CD4-positive, alpha-beta T cell (primary cell): ENCODE results near the gene GPR158. TPM values are rescaled to one million over a fixed set of nuclear protein-coding genes. Genes with fewer than 3 reads are reported as not detected.

ENCODE experiments used
- ATAC-seq: fragments of 200-7000 bp; cut with Tn5 transposase; one replicate; pipeline ENCODE4 v1.10.0; 2022; ENCODE audit warnings: mild to moderate bottlenecking; ENCODE audit not compliant: poor library complexity
- CTCF ChIA-PET: fragments of 350-600 bp; sonication (Branson Sonifier 250); formaldehyde crosslinking; loops from one replicate; lab custom pipeline; 2021; ENCODE audit warnings: antibody characterized with exemption, inconsistent platforms; lab: Charles Lee
- POLR2A ChIA-PET: fragments of 350-600 bp; sonication (Branson Sonifier 250); formaldehyde crosslinking; loops from one replicate; lab custom pipeline; 2021; ENCODE audit warnings: antibody characterized with exemption, inconsistent platforms; lab: Charles Lee
- DNase-seq, 14 experiments: peaks; one replicate each; pipeline ENCODE4 v3.0.0-alpha.2; 2013 to 2020; ENCODE audit warnings: mixed read lengths in 2 of 14
- H3K27ac ChIP-seq, 2 donors: one replicate each; pipeline versions ENCODE4 v1.5.1 to v1.7.0; 2013; ENCODE audit warnings: low read length in 2 of 2, low read depth in 1 of 2, mild to moderate bottlenecking in 1 of 2
- H3K27me3 ChIP-seq, 2 experiments: 1 replicate in 1 of 2; 2 replicates in 1 of 2; pipeline versions ENCODE4 v1.6.1 to v1.7.0; 2013; ENCODE audit warnings: low read length in 2 of 2, control low read depth in 1 of 2, mild to moderate bottlenecking in 1 of 2, moderate library complexity in 1 of 2; ENCODE audit not compliant: insufficient read depth in 2 of 2, control insufficient read depth in 1 of 2
- H3K36me3 ChIP-seq: one replicate; pipeline ENCODE4 v1.6.1; 2013; ENCODE audit warnings: low read length, control low read depth; ENCODE audit not compliant: insufficient read depth
- H3K4me1 ChIP-seq: one replicate; pipeline ENCODE4 v1.6.1; 2013; ENCODE audit warnings: low read length, control low read depth; ENCODE audit not compliant: insufficient read depth
- H3K4me3 ChIP-seq: one replicate; pipeline ENCODE4 v1.5.1; 2013; ENCODE audit warnings: mild to moderate bottlenecking, low read length, moderate library complexity
- H3K9me3 ChIP-seq, 2 experiments: 1 replicate in 1 of 2; 2 replicates in 1 of 2; pipeline versions ENCODE4 v1.6.1 to v1.7.0; 2013; ENCODE audit warnings: low read length in 2 of 2, mild to moderate bottlenecking in 2 of 2, control low read depth in 1 of 2, moderate library complexity in 1 of 2; ENCODE audit not compliant: control insufficient read depth in 1 of 2, insufficient read depth in 1 of 2
- H3K27ac Mint-ChIP-seq: one replicate; pipeline ENCODE4 v1.8.0; 2020; ENCODE audit warnings: mixed read lengths
- H3K27me3 Mint-ChIP-seq: one replicate; pipeline ENCODE4 v1.8.0; 2021; ENCODE audit warnings: mixed read lengths
- H3K36me3 Mint-ChIP-seq: one replicate; pipeline ENCODE4 v1.8.0; 2021; ENCODE audit warnings: low read depth, mixed read lengths
- H3K4me1 Mint-ChIP-seq: one replicate; pipeline ENCODE4 v1.8.0; 2021; ENCODE audit warnings: low read depth, mixed read lengths
- H3K4me3 Mint-ChIP-seq: one replicate; pipeline ENCODE4 v1.8.0; 2020; ENCODE audit warnings: mild to moderate bottlenecking, mixed read lengths
- H3K9me3 Mint-ChIP-seq: one replicate; pipeline ENCODE4 v1.8.0; 2020; ENCODE audit warnings: mixed read lengths
- intact Hi-C, 2 experiments: fragments of 100-400 bp; cut with DNase I in 1 of 2; cut with micrococcal nuclease in 1 of 2; formaldehyde crosslinking; loops; one replicate each; pipeline versions ENCODE4 v1.15.1 to v1.9.0; 2023 to 2025; cut with DNase I, micrococcal nuclease
- total RNA-seq, 174 experiments: library from RNA in 2 of 174; stranded (reverse) in 2 of 174; gene quantifications; one replicate each; pipeline ENCODE4 v1.2.3 and lab custom pipeline; 2021 to 2026
- TF ChIP-seq, protein P1 (sequence below): fragments of 200-600 bp; IDR thresholded peaks from one replicate; pipeline ENCODE4 v1.8.0; 2022; ENCODE audit warnings: antibody characterized with exemption, mild to moderate bottlenecking

Gene GPR158
- total RNA-seq, 2 experiments from 2014 or later, result not detected

DNA sequence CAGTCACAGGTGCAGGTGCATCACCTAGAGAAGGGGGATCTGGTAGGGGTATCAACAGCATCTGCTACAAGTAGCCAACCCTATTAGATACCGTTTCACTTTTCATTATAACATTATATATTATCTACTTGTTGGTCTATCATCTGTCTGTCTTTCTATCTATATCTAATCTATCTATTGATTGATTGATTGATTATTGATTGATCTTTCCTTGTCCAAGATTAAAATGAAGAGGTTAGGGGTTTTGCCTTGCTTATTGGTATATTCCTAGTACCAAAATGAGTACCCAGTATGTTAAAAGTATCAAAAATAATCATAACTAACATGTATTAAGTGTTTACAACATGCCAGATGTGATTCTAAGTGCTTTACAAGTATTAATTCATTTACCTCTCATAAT, 121.5 kb downstream of the GPR158 start:
- Histone ChIP-seq H3K4me1 (no peaks in the 10 kb centered on the region), H3K36me3 (no peaks in the 10 kb centered on the region), H3K9me3 (no peaks in the 10 kb centered on the region), H3K27me3 (no peaks in the 10 kb centered on the region), H3K27ac (no peak overlapping the region), H3K4me3 (no peak overlapping the region)
- Mint-ChIP-seq H3K27me3 (no peaks in the 10 kb centered on the region), H3K36me3 (no peaks in the 10 kb centered on the region), H3K4me1 (no peaks in the 10 kb centered on the region), H3K27ac (no peak overlapping the region), H3K4me3 (no peak overlapping the region), H3K9me3 (peaks cover 2% of the 10 kb centered on the region)
- POLR2A ChIA-PET, result no interaction called here
- CTCF ChIA-PET, result interaction anchor here (0.7 kb wide), 1 partner anchor 11 kb away, joined by 5 read pairs; no protein-coding TSS in a partner anchor
- intact Hi-C loops, result no loop called here
- TF ChIP-seq, protein P1, sequence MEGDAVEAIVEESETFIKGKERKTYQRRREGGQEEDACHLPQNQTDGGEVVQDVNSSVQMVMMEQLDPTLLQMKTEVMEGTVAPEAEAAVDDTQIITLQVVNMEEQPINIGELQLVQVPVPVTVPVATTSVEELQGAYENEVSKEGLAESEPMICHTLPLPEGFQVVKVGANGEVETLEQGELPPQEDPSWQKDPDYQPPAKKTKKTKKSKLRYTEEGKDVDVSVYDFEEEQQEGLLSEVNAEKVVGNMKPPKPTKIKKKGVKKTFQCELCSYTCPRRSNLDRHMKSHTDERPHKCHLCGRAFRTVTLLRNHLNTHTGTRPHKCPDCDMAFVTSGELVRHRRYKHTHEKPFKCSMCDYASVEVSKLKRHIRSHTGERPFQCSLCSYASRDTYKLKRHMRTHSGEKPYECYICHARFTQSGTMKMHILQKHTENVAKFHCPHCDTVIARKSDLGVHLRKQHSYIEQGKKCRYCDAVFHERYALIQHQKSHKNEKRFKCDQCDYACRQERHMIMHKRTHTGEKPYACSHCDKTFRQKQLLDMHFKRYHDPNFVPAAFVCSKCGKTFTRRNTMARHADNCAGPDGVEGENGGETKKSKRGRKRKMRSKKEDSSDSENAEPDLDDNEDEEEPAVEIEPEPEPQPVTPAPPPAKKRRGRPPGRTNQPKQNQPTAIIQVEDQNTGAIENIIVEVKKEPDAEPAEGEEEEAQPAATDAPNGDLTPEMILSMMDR, result no peak
- DNase-seq, result no peak
- ATAC-seq, result no peak

DNA sequence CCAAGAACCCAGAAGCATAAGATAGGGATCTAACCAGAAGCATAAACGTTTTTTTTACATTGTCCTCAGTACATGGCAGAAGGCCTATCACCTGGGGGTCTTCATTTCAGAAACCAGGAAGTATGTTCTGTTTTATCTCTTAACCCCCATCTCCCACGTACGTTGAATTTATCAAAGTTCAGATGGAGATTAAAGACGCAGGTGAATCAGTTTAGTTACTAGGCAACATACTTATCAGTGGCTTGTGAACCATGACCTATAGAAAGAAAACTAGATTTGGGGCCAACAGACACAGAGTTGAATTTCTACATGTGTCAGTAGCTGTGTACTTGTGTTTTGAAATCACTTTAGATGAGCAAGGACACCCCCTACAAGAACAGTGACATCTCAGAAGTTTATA, 122.7 kb downstream of the GPR158 start:
- H3K4me1 Mint-ChIP-seq, result no peaks in the 10 kb centered on the region
- no peaks in the 10 kb centered on the region for H3K4me1 ChIP-seq
- TF ChIP-seq, protein P1, result no peak
- H3K27me3 Mint-ChIP-seq, result no peaks in the 10 kb centered on the region
- no peaks in the 10 kb centered on the region for H3K27me3 ChIP-seq
- intact Hi-C loops, result no loop called here
- H3K27ac ChIP-seq, result no peak overlapping the region
- peaks cover 2% of the 10 kb centered on the region for H3K9me3 Mint-ChIP-seq
- H3K36me3 Mint-ChIP-seq, result no peaks in the 10 kb centered on the region
- no peak overlapping the region for H3K4me3 Mint-ChIP-seq
- no peaks in the 10 kb centered on the region for H3K36me3 ChIP-seq
- no peak overlapping the region for H3K27ac Mint-ChIP-seq
- CTCF ChIA-PET, result no interaction called here
- DNase-seq (no peak), ATAC-seq (no peak)
- peaks cover 0 to 4% of the 10 kb centered on the region in 2 experiments for H3K9me3 ChIP-seq
- H3K4me3 ChIP-seq, result no peak overlapping the region
- POLR2A ChIA-PET, result no interaction called here

DNA sequence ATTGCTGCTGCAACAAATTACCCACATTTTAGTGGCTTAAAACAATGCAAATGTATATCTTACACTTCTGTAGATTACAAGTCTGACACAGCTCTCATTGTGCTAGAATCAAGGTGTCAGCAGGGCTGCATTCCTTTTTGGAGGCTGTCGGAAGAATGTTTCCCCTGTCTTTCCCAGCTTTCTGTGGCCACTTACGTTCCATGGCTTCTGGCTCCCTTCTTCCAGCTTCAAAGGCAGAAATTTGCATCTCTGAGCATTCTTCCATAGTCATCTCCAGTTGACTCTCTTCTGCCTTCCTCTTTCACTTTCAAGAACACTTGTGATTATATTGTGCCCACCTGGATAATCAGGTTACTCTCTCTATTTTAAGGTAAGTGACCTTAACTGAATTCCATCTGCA, 125.3 kb downstream of the GPR158 start:
- Histone ChIP-seq H3K27ac (no peak overlapping the region), H3K4me1 (no peaks in the 10 kb centered on the region), H3K27me3 (no peaks in the 10 kb centered on the region), H3K36me3 (no peaks in the 10 kb centered on the region), H3K9me3 (peaks cover 0 to 4% of the 10 kb centered on the region in 2 experiments), H3K4me3 (no peak overlapping the region)
- ChIA-PET POLR2A (no interaction called here), CTCF (no interaction called here)
- Mint-ChIP-seq H3K36me3 (no peaks in the 10 kb centered on the region), H3K27me3 (no peaks in the 10 kb centered on the region), H3K4me3 (no peak overlapping the region), H3K9me3 (no peaks in the 10 kb centered on the region), H3K27ac (no peak overlapping the region), H3K4me1 (no peaks in the 10 kb centered on the region)
- DNase-seq, result no peak
- no peak for ATAC-seq
- intact Hi-C loops, result no loop called here
- TF ChIP-seq, protein P1, result no peak
